Loucy (cell line): Measurements from ENCODE around the gene ANO7.

Experiments
- H2AFZ ChIP-seq: fragments of 200-600 bp; sonication (generic); 2 replicates; pipeline ENCODE4 v1.6.0; 2016; ENCODE audit warnings: antibody characterized with exemption, mild to moderate bottlenecking, low read length, moderate library complexity
- H3F3A ChIP-seq: fragments of 200-600 bp; 2 replicates; pipeline ENCODE4 v1.6.0; 2016; ENCODE audit warnings: antibody characterized with exemption, low read depth, mild to moderate bottlenecking
- H3K27me3 ChIP-seq: fragments of 200-600 bp; sonication (generic); 2 replicates; pipeline ENCODE4 v1.6.1; 2014; ENCODE audit warnings: low read length, mild to moderate bottlenecking; ENCODE audit not compliant: insufficient read depth, poor library complexity, severe bottlenecking
- H3K36me3 ChIP-seq: fragments of 200-600 bp; sonication (generic); 2 replicates; pipeline ENCODE4 v1.6.1; 2016; ENCODE audit warnings: low read length; ENCODE audit not compliant: insufficient read depth
- H3K4me1 ChIP-seq: fragments of 200-600 bp; sonication (generic); 2 replicates; pipeline ENCODE4 v1.5.1; 2014; ENCODE audit warnings: low read length, mild to moderate bottlenecking; ENCODE audit not compliant: insufficient read depth, poor library complexity, severe bottlenecking
- H3K4me2 ChIP-seq: fragments of 200-600 bp; sonication (generic); 2 replicates; pipeline ENCODE4 v1.6.0; 2014; ENCODE audit warnings: antibody characterized with exemption, low read length, low read depth, mild to moderate bottlenecking; ENCODE audit not compliant: poor library complexity, severe bottlenecking
- H3K4me3 ChIP-seq: fragments of 200-600 bp; sonication (generic); 2 replicates; pipeline ENCODE4 v1.5.1; 2014; ENCODE audit warnings: low read length, mild to moderate bottlenecking, mixed read lengths; ENCODE audit not compliant: poor library complexity, severe bottlenecking
- H3K79me2 ChIP-seq: fragments of 200-600 bp; sonication (generic); 2 replicates; pipeline ENCODE4 v1.6.1; 2014; ENCODE audit warnings: low read length; ENCODE audit not compliant: insufficient read depth
- H3K9ac ChIP-seq: fragments of 200-600 bp; sonication (generic); 2 replicates; pipeline ENCODE4 v1.6.0; 2014; ENCODE audit warnings: mild to moderate bottlenecking, low read depth, low read length, moderate library complexity; ENCODE audit not compliant: poor library complexity, severe bottlenecking
- H3K9me2 ChIP-seq: fragments of 200-600 bp; sonication (generic); replicated peaks from 2 replicates; pipeline ENCODE4 v1.6.1; 2016; ENCODE audit warnings: low read depth, low read length, mixed read lengths
- H3K9me3 ChIP-seq: fragments of 200-600 bp; sonication (generic); 2 replicates; pipeline ENCODE4 v1.6.1; 2014; ENCODE audit warnings: mild to moderate bottlenecking, antibody characterized with exemption, low read length, low read depth; ENCODE audit not compliant: insufficient read depth
- H4K20me1 ChIP-seq: fragments of 200-600 bp; sonication (generic); 2 replicates; pipeline ENCODE4 v1.6.0; 2014; ENCODE audit warnings: antibody characterized with exemption, low read length, mild to moderate bottlenecking; ENCODE audit not compliant: insufficient read depth, poor library complexity, severe bottlenecking
- CTCF ChIP-seq: fragments of 200-600 bp; sonication (generic); conservative IDR thresholded peaks from 2 replicates; pipeline ENCODE4 v1.5.1; 2014; ENCODE audit warnings: mild to moderate bottlenecking, antibody characterized with exemption, low read length
- EZH2phosphoT487 ChIP-seq: fragments of 200-600 bp; IDR thresholded peaks from 2 replicates; pipeline ENCODE4 v1.6.1; 2018; ENCODE audit warnings: antibody characterized with exemption, mild to moderate bottlenecking, moderate library complexity, borderline replicate concordance

ANO7 gene

GRCh38 chr2:241184901-241185300 lies 3.6 kb upstream of the ANO7 start:
- Histone ChIP-seq H3K36me3 (peaks cover 14% of the 10 kb centered on the region; the same call in 1 of the 2 replicates), H3K9me2 (no peaks in the 10 kb centered on the region), H3F3A (no peaks in the 10 kb centered on the region), H3K27me3 (no peaks in the 10 kb centered on the region), H3K9ac (no peak overlapping the region), H4K20me1 (no peaks in the 10 kb centered on the region), H3K4me3 (no peak overlapping the region), H2AFZ (no peak overlapping the region), H3K4me1 (no peaks in the 10 kb centered on the region), H3K79me2 (no peaks in the 10 kb centered on the region), H3K9me3 (no peaks in the 10 kb centered on the region), H3K4me2 (no peak overlapping the region)
- TF ChIP-seq CTCF (no peak), EZH2phosphoT487 (no peak)

- no peak overlapping the region for H2AFZ ChIP-seq
- H3K9me2 ChIP-seq: no peaks in the 10 kb centered on the region
- no peak for TF ChIP-seq EZH2phosphoT487
- no peak for TF ChIP-seq CTCF
Measured at GRCh38 chr2:241185961-241186360, 2.5 kb upstream of the ANO7 start.

GRCh38 chr2:241187101-241187917 lies 1.2 kb upstream of the ANO7 start:
- Histone ChIP-seq H3K4me3 (no peak overlapping the region), H3K79me2 (no peaks in the 10 kb centered on the region), H4K20me1 (no peaks in the 10 kb centered on the region), H3K9ac (no peak overlapping the region), H3K4me1 (no peaks in the 10 kb centered on the region), H3K36me3 (peaks cover 13% of the 10 kb centered on the region; the same call in 1 of the 2 replicates), H3K4me2 (no peak overlapping the region), H3F3A (no peaks in the 10 kb centered on the region), H2AFZ (no peak overlapping the region), H3K9me2 (no peaks in the 10 kb centered on the region), H3K27me3 (no peaks in the 10 kb centered on the region), H3K9me3 (no peaks in the 10 kb centered on the region)
- TF ChIP-seq CTCF (no peak), EZH2phosphoT487 (no peak)

More at GRCh38 chr2:241185961-241186360, 2.5 kb upstream of the ANO7 start:
- Histone ChIP-seq H3K36me3 (peaks cover 13% of the 10 kb centered on the region; the same call in 1 of the 2 replicates), H3K4me2 (no peak overlapping the region), H4K20me1 (no peaks in the 10 kb centered on the region), H3K4me3 (no peak overlapping the region), H3K4me1 (no peaks in the 10 kb centered on the region), H3K27me3 (no peaks in the 10 kb centered on the region), H3K9me3 (no peaks in the 10 kb centered on the region), H3K9ac (no peak overlapping the region), H3K79me2 (no peaks in the 10 kb centered on the region), H3F3A (no peaks in the 10 kb centered on the region)
